SK-N-SH treated with all-trans-retinoic acid at 6 μM for 48 hours (cell line): Measurements from ENCODE around the gene UVRAG.

ENCODE experiments used
- BACH2 ChIP-seq: fragments of 250-450 bp; sonication (Bioruptor Pico); IDR thresholded peaks from 2 replicates; pipeline ENCODE4 v1.9.0; 2021; ENCODE audit warnings: mild to moderate bottlenecking, borderline replicate concordance
- ESRRG ChIP-seq: fragments of 250-450 bp; sonication (Bioruptor Pico); IDR thresholded peaks from 2 replicates; pipeline ENCODE4 v1.6.1; 2021; ENCODE audit warnings: mild to moderate bottlenecking

DNA sequence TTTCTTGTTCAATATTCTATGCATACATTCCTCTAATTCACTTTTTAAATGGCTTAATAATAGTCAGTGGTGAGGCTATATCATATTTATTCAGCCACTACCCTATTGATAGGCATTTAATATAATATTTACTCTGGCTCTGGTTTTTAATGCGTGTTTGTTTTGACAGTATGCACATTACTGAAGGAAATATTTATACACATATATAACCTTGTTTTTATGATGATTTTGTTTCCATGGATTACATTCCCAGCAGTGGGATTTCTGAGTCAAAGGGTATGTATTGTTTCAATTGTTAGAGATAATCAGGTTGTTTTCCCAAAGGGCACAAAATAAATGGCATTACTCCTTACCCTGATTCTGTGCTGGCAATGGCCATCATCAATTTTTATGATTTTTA, 105.8 kb downstream of the UVRAG start:
- TF ChIP-seq ESRRG (no peak), BACH2 (CRISPR knock-in tag) (no peak)
